K562 (cell line): ENCODE data around the gene PEX6. TPM values are rescaled to one million over a fixed set of nuclear protein-coding genes. Genes with fewer than 3 reads are reported as not detected.
A peak's percentile ranks its signal among the peaks of the same experiment; 100 is the strongest.

Experiments used
- CC2D1A ChIP-seq: fragments of 450-650 bp; IDR thresholded peaks from 2 replicates; pipeline ENCODE4 v1.6.1; 2017; ENCODE audit warnings: mild to moderate bottlenecking
- E2F6 ChIP-seq, 2 experiments: IDR thresholded peaks; 2 replicates each; pipeline ENCODE4 v1.6.1; 2011; ENCODE audit warnings: borderline replicate concordance in 1 of 2, control low read depth in 1 of 2, low read depth in 1 of 2, low read length in 1 of 2, mild to moderate bottlenecking in 1 of 2, mixed read lengths in 1 of 2, moderate library complexity in 1 of 2; ENCODE audit not compliant: insufficient read depth in 1 of 2, insufficient read length in 1 of 2, poor library complexity in 1 of 2, severe bottlenecking in 1 of 2; ENCODE audit errors: extremely low read depth in 1 of 2
- HDAC8 ChIP-seq: fragments of 450-650 bp; IDR thresholded peaks from 2 replicates; pipeline ENCODE4 v1.6.1; 2016; ENCODE audit warnings: mild to moderate bottlenecking, missing genetic modification characterization, moderate library complexity, missing compliant biosample characterization
- L3MBTL2 ChIP-seq: fragments of 450-650 bp; IDR thresholded peaks from 2 replicates; pipeline ENCODE4 v1.6.1; 2016; ENCODE audit warnings: mild to moderate bottlenecking, moderate library complexity
- PCBP1 ChIP-seq: fragments of 200-400 bp; formaldehyde crosslinking; IDR thresholded peaks from 2 replicates; pipeline ENCODE4 v1.6.1; 2018; ENCODE audit warnings: mild to moderate bottlenecking, low read depth, low read length; ENCODE audit not compliant: poor library complexity, severe bottlenecking
- RBFOX2 ChIP-seq: fragments of 200-400 bp; formaldehyde crosslinking; IDR thresholded peaks from 2 replicates; pipeline ENCODE4 v1.6.1; 2017; ENCODE audit warnings: low read depth, mild to moderate bottlenecking, low read length, moderate library complexity
- RNF2 ChIP-seq: sonication (generic); IDR thresholded peaks from 2 replicates; pipeline ENCODE4 v1.6.1; 2016
- SAP30 ChIP-seq: fragments of 200-600 bp; sonication (generic); IDR thresholded peaks from 2 replicates; pipeline ENCODE4 v1.6.1; 2012; ENCODE audit warnings: borderline replicate concordance, low read depth, mild to moderate bottlenecking, moderate library complexity, low read length, control low read depth, inconsistent platforms; ENCODE audit not compliant: insufficient read depth, poor library complexity, severe bottlenecking
- SNIP1 ChIP-seq: fragments of 450-650 bp; IDR thresholded peaks from 2 replicates; pipeline ENCODE4 v1.7.1; 2017; ENCODE audit warnings: low read depth, mild to moderate bottlenecking
- SRF ChIP-seq, 2 experiments: fragments of 250-450, 450-650 bp in 1 of 2; sonication (Bioruptor Pico) in 1 of 2; sonication (generic) in 1 of 2; formaldehyde crosslinking; IDR thresholded peaks; 2 replicates each; pipeline versions ENCODE4 v1.5.0 to v1.5.1; 2020 to 2022; ENCODE audit warnings: mild to moderate bottlenecking in 1 of 2, missing genetic modification reagents in 1 of 2
- TRIM28 ChIP-seq: fragments of 450-650 bp; IDR thresholded peaks from 2 replicates; pipeline ENCODE4 v1.6.1; 2017
- TSC22D4 ChIP-seq: fragments of 450-650 bp; IDR thresholded peaks from 2 replicates; pipeline ENCODE4 v1.6.1; 2016; ENCODE audit warnings: missing genetic modification characterization, missing biosample characterization, control low read depth
- U2AF2 ChIP-seq: fragments of 200-400 bp; formaldehyde crosslinking; optimal IDR thresholded peaks from 2 replicates; pipeline ENCODE3; 2017; ENCODE audit warnings: low read depth, mild to moderate bottlenecking, low read length
- ZNF263 ChIP-seq: sonication (generic); formaldehyde crosslinking; IDR thresholded peaks from 2 replicates; pipeline ENCODE4 v1.8.0; 2022; ENCODE audit warnings: mild to moderate bottlenecking, missing genetic modification reagents, borderline replicate concordance
- polyA plus RNA-seq, 8 experiments: library from polyadenylated mRNA; depleted of rRNA in 4 of 8; stranded (reverse) in 5 of 8; unstranded in 3 of 8; fragments of >200 nt; fragmentation: Nextera tagmentation in 2 of 8; fragmentation: Illumina TruSeq in 1 of 8; extraction: Ambion mirVana in 2 of 8; extraction: Trizol in 1 of 8; gene quantifications; 2 replicates each; pipeline versions ENCODE4 v1.2.1 to v1.2.3, GENCODE V29; 2011 to 2014; ENCODE audit warnings: inconsistent platforms in 1 of 8, missing spikeins in 1 of 8
- total RNA-seq, 7 experiments: library from RNA; depleted of rRNA in 6 of 7; stranded (reverse); fragments of >200 nt in 6 of 7; fragmentation: Illumina TruSeq in 2 of 7; extraction: Trizol in 2 of 7; gene quantifications; 2 replicates each; pipeline versions ENCODE4 v1.2.1 to v1.2.3, GENCODE V29; 2011 to 2021; ENCODE audit warnings: low replicate concordance in 1 of 7
- TF ChIP-seq, protein P1 (sequence below): fragments of 450-650 bp; formaldehyde crosslinking; IDR thresholded peaks from 2 replicates; pipeline ENCODE4 v1.4.0; 2020; ENCODE audit warnings: mild to moderate bottlenecking
- TF ChIP-seq, protein P2 (sequence below), 3 experiments: fragments of 200-800 bp in 1 of 3; sonication (Bioruptor generic) in 1 of 3; sonication (generic) in 1 of 3; formaldehyde crosslinking in 1 of 3; IDR thresholded peaks; 2 replicates each; pipeline versions ENCODE4 v1.6.1 to v1.8.0; 2016 to 2022; ENCODE audit warnings: mild to moderate bottlenecking in 2 of 3, missing compliant biosample characterization in 2 of 3, missing genetic modification characterization in 2 of 3, missing genetic modification reagents in 1 of 3
- TF ChIP-seq, protein P3 (sequence below): fragments of 450-650 bp; conservative IDR thresholded peaks from 2 replicates; pipeline ENCODE4 v1.6.1; 2016; ENCODE audit warnings: missing genetic modification characterization, low read depth, mild to moderate bottlenecking, control low read depth, missing compliant biosample characterization
- TF ChIP-seq, protein P4 (sequence below): fragments of 250-450 bp; sonication (Bioruptor Pico); IDR thresholded peaks from 2 replicates; pipeline ENCODE4 v1.8.0; 2021; ENCODE audit warnings: borderline replicate concordance, mild to moderate bottlenecking, moderate library complexity; ENCODE audit not compliant: poor library complexity, severe bottlenecking
- TF ChIP-seq, protein P5 (sequence below): fragments of 450-650 bp; IDR thresholded peaks from 2 replicates; pipeline ENCODE4 v1.6.1; 2016

The PEX6 gene
- total and polyA plus RNA-seq, 9 of the 15 experiments (the other 6 are each of a cell fraction or from before 2014, with no cell fraction given), result 0.17 to 20.8 (median 6.9) TPM

DNA sequence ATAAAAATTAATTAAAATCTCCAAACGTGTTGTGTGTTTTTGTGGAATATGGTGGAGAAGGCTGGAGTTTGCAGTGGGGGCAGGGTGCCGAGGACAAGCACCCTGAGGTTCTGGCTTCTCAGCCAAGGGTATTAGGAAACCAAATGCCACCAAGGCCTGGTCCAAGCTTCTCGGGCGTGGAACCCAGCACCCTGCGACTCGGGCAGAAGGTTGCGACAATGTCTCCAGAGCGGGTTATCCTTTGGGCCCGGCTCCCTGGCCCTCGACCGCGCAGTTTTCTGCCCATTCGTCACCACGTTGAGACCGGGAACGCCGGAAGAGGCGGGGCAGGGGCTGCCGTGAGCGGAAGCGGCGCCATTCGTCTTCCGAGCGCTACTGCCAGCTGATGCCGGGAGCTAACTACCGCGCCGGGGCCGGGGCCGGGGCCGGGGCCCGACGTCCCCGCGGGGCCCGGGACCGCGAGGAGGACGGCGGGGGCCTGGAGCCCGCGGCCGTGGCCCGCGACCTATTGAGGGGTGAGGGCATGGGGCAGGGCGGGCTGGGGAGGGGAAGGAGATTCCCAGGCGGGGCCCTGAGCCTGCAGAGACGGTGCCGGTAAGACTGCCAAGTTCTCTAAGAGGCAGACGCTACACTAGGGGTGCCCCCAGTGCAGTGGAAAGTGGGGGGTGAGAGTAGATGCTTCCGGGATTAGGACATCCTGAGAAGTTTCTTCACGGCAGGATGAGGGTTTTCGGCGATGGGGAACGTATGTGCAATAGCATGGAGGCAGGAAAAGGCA lies 42.5 kb upstream of the PEX6 start, which contains the start of gene RRP36 (continued):
- TF ChIP-seq, protein P1, sequence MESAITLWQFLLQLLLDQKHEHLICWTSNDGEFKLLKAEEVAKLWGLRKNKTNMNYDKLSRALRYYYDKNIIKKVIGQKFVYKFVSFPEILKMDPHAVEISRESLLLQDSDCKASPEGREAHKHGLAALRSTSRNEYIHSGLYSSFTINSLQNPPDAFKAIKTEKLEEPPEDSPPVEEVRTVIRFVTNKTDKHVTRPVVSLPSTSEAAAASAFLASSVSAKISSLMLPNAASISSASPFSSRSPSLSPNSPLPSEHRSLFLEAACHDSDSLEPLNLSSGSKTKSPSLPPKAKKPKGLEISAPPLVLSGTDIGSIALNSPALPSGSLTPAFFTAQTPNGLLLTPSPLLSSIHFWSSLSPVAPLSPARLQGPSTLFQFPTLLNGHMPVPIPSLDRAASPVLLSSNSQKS, result 0 out of 2 replicates have a peak, but pooled peaks have one; percentile 15
- TF ChIP-seq RBFOX2, result peak; percentile 92
- TF ChIP-seq CC2D1A, result peak; percentile 44; the same call in 1 of the 2 replicates
- no peak for TF ChIP-seq U2AF2
- TF ChIP-seq L3MBTL2, result peak; percentile 91
- TF ChIP-seq SRF (CRISPR knock-in tag; IDR thresholded peaks at IDR 0.05), result no peak
- peak; percentile 82 for TF ChIP-seq SAP30
- no peak for TF ChIP-seq TSC22D4 (tag)
- peak; percentile 39; the same call in 1 of the 2 replicates for TF ChIP-seq HDAC8
- TF ChIP-seq TRIM28, result 0 out of 2 replicates have a peak, but pooled peaks have one; percentile 43
- TF ChIP-seq RNF2, result no peak
- TF ChIP-seq, protein P2, sequence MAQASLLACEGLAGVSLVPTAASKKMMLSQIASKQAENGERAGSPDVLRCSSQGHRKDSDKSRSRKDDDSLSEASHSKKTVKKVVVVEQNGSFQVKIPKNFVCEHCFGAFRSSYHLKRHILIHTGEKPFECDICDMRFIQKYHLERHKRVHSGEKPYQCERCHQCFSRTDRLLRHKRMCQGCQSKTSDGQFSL (CRISPR knock-in tag; IDR thresholded peaks at IDR 0.05), result no peak
- TF ChIP-seq, protein P2 (tag; IDR thresholded peaks at IDR 0.05), result no peak; a peak in 1 of 4 replicates
- peak; percentile 23 for TF ChIP-seq PCBP1
- TF ChIP-seq, protein P3, sequence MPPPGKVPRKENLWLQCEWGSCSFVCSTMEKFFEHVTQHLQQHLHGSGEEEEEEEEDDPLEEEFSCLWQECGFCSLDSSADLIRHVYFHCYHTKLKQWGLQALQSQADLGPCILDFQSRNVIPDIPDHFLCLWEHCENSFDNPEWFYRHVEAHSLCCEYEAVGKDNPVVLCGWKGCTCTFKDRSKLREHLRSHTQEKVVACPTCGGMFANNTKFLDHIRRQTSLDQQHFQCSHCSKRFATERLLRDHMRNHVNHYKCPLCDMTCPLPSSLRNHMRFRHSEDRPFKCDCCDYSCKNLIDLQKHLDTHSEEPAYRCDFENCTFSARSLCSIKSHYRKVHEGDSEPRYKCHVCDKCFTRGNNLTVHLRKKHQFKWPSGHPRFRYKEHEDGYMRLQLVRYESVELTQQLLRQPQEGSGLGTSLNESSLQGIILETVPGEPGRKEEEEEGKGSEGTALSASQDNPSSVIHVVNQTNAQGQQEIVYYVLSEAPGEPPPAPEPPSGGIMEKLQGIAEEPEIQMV (tag), result no peak
- peak; percentile 76 for TF ChIP-seq E2F6 (IDR thresholded peaks at IDR 0.05; ENCODE audit: borderline replicate concordance in 1 of 2, extremely low read depth in 1 of 2, insufficient read depth in 1 of 2, insufficient read length in 1 of 2, low read depth in 1 of 2, low read length in 1 of 2, poor library complexity in 1 of 2, severe bottlenecking in 1 of 2)
- peak; percentile 33; the same call in 1 of the 2 replicates for TF ChIP-seq ZNF263 (CRISPR knock-in tag)
- TF ChIP-seq, protein P4, sequence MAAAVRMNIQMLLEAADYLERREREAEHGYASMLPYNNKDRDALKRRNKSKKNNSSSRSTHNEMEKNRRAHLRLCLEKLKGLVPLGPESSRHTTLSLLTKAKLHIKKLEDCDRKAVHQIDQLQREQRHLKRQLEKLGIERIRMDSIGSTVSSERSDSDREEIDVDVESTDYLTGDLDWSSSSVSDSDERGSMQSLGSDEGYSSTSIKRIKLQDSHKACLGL, result no peak
- TF ChIP-seq, protein P5, sequence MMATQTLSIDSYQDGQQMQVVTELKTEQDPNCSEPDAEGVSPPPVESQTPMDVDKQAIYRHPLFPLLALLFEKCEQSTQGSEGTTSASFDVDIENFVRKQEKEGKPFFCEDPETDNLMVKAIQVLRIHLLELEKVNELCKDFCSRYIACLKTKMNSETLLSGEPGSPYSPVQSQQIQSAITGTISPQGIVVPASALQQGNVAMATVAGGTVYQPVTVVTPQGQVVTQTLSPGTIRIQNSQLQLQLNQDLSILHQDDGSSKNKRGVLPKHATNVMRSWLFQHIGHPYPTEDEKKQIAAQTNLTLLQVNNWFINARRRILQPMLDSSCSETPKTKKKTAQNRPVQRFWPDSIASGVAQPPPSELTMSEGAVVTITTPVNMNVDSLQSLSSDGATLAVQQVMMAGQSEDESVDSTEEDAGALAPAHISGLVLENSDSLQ, result peak; percentile 67
- TF ChIP-seq SNIP1, result no peak
